HG02642 (cell line): ENCODE measurements around the gene MMD2.
"Not testable (repeated sequence)": the region's sequence is repeated elsewhere in the genome, so short reads cannot be mapped to it uniquely, and the experiment has no call there.

Source experiments
- ATAC-seq: cut with Tn5 transposase; IDR thresholded peaks from one replicate; pipeline ENCODE4 v1.9.1; 2021; ENCODE audit warnings: mild to moderate bottlenecking; ENCODE audit not compliant: unreplicated experiment, poor library complexity

The MMD2 gene

GRCh38 chr7:4904346-4904745, 54.6 kb downstream of the MMD2 start:
- no peak for ATAC-seq

- ATAC-seq = no peak
Measured at GRCh38 chr7:4895766-4896165, 63.2 kb downstream of the MMD2 start.

- no peak for ATAC-seq
Measured at GRCh38 chr7:4894482-4894881, 64.5 kb downstream of the MMD2 start.

- no peak for ATAC-seq
Measured at GRCh38 chr7:4893929-4894475, 65.0 kb downstream of the MMD2 start.

GRCh38 chr7:4893188-4893587, 65.8 kb downstream of the MMD2 start:
- ATAC-seq = not testable (repeated sequence)

GRCh38 chr7:4891522-4891921, 67.5 kb downstream of the MMD2 start:
- ATAC-seq = not testable (repeated sequence)

- no peak for ATAC-seq
Measured at GRCh38 chr7:4889682-4890081, 69.3 kb downstream of the MMD2 start.

GRCh38 chr7:4888161-4888560, 70.8 kb downstream of the MMD2 start:
- ATAC-seq = no peak

- no peak for ATAC-seq
Measured at GRCh38 chr7:4886671-4887070, 72.3 kb downstream of the MMD2 start.

- no peak for ATAC-seq
Measured at GRCh38 chr7:4885317-4885807, 73.6 kb downstream of the MMD2 start.

- no peak for ATAC-seq
Measured at GRCh38 chr7:4884164-4884563, 74.8 kb downstream of the MMD2 start.

- peak; percentile 73 for ATAC-seq
Measured at GRCh38 chr7:4883372-4884144, 75.4 kb downstream of the MMD2 start, which contains the start of gene RADIL. Gene RADIL (minus strand): TSS chr7:4883716. CDS start chr7:4878139, 5,577 bp downstream.

- ATAC-seq = no peak
Measured at GRCh38 chr7:4883033-4883371, 76.0 kb downstream of the MMD2 start.

GRCh38 chr7:4882169-4883032, 76.6 kb downstream of the MMD2 start:
- ATAC-seq = no peak

- ATAC-seq = no peak
Measured at GRCh38 chr7:4880218-4880617, 78.8 kb downstream of the MMD2 start.

GRCh38 chr7:4879396-4880081, 79.4 kb downstream of the MMD2 start:
- ATAC-seq = no peak

- no peak for ATAC-seq
Measured at GRCh38 chr7:4878336-4879335, 80.4 kb downstream of the MMD2 start.

- ATAC-seq = no peak
Measured at GRCh38 chr7:4876586-4876985, 82.4 kb downstream of the MMD2 start.

- ATAC-seq = no peak
Measured at GRCh38 chr7:4875391-4875790, 83.6 kb downstream of the MMD2 start.
